ENCODE data around the gene NPAS3.

DNA sequence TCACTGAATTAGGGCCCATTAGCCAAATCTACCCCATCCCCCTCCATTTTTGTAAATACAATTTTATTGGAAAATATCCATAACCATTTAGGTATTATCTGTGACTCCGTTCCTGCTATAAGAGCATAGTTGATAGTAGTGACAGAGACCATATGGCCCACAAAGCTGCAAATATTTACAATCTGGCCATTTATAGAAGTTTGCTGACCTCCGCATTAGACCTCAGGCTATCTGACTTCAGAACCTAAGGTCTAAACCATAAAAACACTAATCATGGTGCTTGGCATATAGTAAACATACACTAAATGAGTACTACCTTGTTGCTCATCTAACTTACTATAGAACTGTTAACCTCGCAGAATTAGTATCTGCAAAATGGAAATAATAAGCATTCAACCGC is 124.8 kb downstream of the NPAS3 start:
- TF ChIP-seq, protein P1, sequence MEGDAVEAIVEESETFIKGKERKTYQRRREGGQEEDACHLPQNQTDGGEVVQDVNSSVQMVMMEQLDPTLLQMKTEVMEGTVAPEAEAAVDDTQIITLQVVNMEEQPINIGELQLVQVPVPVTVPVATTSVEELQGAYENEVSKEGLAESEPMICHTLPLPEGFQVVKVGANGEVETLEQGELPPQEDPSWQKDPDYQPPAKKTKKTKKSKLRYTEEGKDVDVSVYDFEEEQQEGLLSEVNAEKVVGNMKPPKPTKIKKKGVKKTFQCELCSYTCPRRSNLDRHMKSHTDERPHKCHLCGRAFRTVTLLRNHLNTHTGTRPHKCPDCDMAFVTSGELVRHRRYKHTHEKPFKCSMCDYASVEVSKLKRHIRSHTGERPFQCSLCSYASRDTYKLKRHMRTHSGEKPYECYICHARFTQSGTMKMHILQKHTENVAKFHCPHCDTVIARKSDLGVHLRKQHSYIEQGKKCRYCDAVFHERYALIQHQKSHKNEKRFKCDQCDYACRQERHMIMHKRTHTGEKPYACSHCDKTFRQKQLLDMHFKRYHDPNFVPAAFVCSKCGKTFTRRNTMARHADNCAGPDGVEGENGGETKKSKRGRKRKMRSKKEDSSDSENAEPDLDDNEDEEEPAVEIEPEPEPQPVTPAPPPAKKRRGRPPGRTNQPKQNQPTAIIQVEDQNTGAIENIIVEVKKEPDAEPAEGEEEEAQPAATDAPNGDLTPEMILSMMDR (conservative IDR thresholded peaks at IDR 0.05 in 1 of 2, IDR thresholded peaks at IDR 0.05 in 1 of 2; ENCODE audit: low read depth in 1 of 2, low read length in 2 of 2), result no peak
- TF ChIP-seq EZH2 (IDR thresholded peaks at IDR 0.05; ENCODE audit: low read length, missing control alignments), result no peak
